ENCODE results near the gene GOSR2.

The GOSR2 gene

GRCh38 chr17:46968224-46968834, 45.4 kb downstream of the GOSR2 start:
- TF ChIP-seq YY1 (IDR thresholded peaks at IDR 0.05; ENCODE audit: insufficient read depth, insufficient read length) (no peak), SUZ12 (IDR thresholded peaks at IDR 0.05; ENCODE audit: extremely low read depth, insufficient read depth, insufficient read length) (no peak), ZNF274 (IDR thresholded peaks at IDR 0.05; ENCODE audit: low read depth, low read length) (no peak)
- no peak for DNase-seq (ENCODE audit: low read depth, low spot score)
- Histone ChIP-seq H3K27me3 (ENCODE audit: insufficient read depth, insufficient read length) (no peaks in the 10 kb centered on the region), H3K36me3 (ENCODE audit: insufficient read depth, insufficient read length, low read length) (peaks cover 13% of the 10 kb centered on the region), H3K4me3 (ENCODE audit: insufficient read length, low read depth) (no peak overlapping the region), H3K9me3 (ENCODE audit: insufficient read depth, low read length) (no peaks in the 10 kb centered on the region), H3K4me1 (ENCODE audit: insufficient read depth, insufficient read length) (no peaks in the 10 kb centered on the region), H3K9ac (ENCODE audit: insufficient read length, low read depth) (no peak overlapping the region)

DNA sequence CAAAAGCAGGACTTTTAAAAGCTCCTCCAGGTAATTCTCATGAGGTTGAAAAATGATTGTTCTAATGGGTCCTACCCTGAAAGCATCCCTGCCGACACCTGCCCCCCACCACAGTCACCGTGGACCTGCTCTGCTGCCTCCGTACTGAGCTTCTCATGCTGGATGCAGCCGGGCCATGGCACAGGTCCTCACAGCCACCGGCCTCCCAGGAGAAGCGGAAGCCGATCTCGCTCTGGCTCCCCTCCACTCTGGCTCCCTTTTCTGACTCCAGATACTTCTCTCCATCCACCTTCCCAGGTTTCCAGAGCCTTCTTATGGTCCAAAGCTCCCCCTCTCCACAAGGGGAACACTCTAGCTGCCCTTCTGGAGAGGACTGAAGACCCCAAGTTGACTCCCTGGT, 45.9 kb downstream of the GOSR2 start:
- H3K36me3 ChIP-seq (ENCODE audit: insufficient read depth, insufficient read length, low read length): peaks cover 13% of the 10 kb centered on the region
- H3K4me3 ChIP-seq (ENCODE audit: insufficient read length, low read depth): no peak overlapping the region
- no peak overlapping the region for H3K9ac ChIP-seq (ENCODE audit: insufficient read length, low read depth)
- no peaks in the 10 kb centered on the region for H3K27me3 ChIP-seq (ENCODE audit: insufficient read depth, insufficient read length)
- H3K4me1 ChIP-seq (ENCODE audit: insufficient read depth, insufficient read length): no peaks in the 10 kb centered on the region
- TF ChIP-seq YY1 (IDR thresholded peaks at IDR 0.05; ENCODE audit: insufficient read depth, insufficient read length) (no peak), SUZ12 (IDR thresholded peaks at IDR 0.05; ENCODE audit: extremely low read depth, insufficient read depth, insufficient read length) (no peak), ZNF274 (IDR thresholded peaks at IDR 0.05; ENCODE audit: low read depth, low read length) (no peak)
- no peaks in the 10 kb centered on the region for H3K9me3 ChIP-seq (ENCODE audit: insufficient read depth, low read length)
- DNase-seq (ENCODE audit: low read depth, low spot score): no peak

DNA sequence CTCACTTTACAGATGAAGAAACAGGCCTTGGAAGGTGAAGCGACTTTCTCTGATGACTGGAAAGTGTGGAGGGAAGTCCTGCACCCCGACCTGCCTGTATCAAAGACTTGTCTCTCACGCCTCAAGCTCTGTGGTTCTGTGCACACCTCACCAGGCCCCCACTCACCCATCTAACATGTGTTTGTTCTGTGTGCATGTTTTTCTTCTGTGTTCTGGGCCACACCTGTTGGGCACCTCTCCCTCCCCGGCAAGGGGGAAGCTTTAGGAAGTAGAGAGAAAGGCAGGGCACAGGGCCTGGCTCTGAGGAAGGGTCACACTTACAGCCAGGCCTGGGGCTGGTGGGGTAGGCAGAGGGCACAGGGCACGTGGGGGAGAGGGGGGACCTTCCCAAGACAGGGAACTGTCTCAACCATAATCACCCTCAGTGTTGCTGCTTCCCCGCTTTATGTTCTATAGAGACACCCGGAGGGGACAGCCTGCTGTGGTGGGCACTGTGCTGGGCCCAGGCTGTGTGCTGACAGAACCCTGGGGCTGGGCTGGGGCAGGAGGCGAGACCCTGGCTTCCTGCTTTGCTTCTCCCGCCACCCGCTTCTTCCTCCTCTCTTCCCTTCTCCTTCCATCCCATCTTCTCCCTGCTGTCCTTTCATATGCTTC, 48.8 kb downstream of the GOSR2 start:
- DNase-seq (ENCODE audit: low read depth, low spot score): no peak
- Histone ChIP-seq H3K9ac (ENCODE audit: insufficient read length, low read depth) (no peak overlapping the region), H3K36me3 (ENCODE audit: insufficient read depth, insufficient read length, low read length) (peaks cover 9% of the 10 kb centered on the region), H3K27me3 (ENCODE audit: insufficient read depth, insufficient read length) (no peaks in the 10 kb centered on the region), H3K4me3 (ENCODE audit: insufficient read length, low read depth) (no peak overlapping the region), H3K9me3 (ENCODE audit: insufficient read depth, low read length) (no peaks in the 10 kb centered on the region), H3K4me1 (ENCODE audit: insufficient read depth, insufficient read length) (peaks cover 7% of the 10 kb centered on the region)
- TF ChIP-seq ZNF274 (IDR thresholded peaks at IDR 0.05; ENCODE audit: low read depth, low read length) (no peak), YY1 (IDR thresholded peaks at IDR 0.05; ENCODE audit: insufficient read depth, insufficient read length) (no peak), SUZ12 (IDR thresholded peaks at IDR 0.05; ENCODE audit: extremely low read depth, insufficient read depth, insufficient read length) (no peak)

- Histone ChIP-seq H3K9me3 (ENCODE audit: insufficient read depth, low read length) (no peaks in the 10 kb centered on the region), H3K4me1 (ENCODE audit: insufficient read depth, insufficient read length) (peaks cover 7% of the 10 kb centered on the region), H3K9ac (ENCODE audit: insufficient read length, low read depth) (no peak overlapping the region), H3K27me3 (ENCODE audit: insufficient read depth, insufficient read length) (no peaks in the 10 kb centered on the region), H3K4me3 (ENCODE audit: insufficient read length, low read depth) (no peak overlapping the region), H3K36me3 (ENCODE audit: insufficient read depth, insufficient read length, low read length) (peaks cover 9% of the 10 kb centered on the region)
- no peak for DNase-seq (ENCODE audit: low read depth, low spot score)
- TF ChIP-seq ZNF274 (IDR thresholded peaks at IDR 0.05; ENCODE audit: low read depth, low read length) (no peak), SUZ12 (IDR thresholded peaks at IDR 0.05; ENCODE audit: extremely low read depth, insufficient read depth, insufficient read length) (no peak), YY1 (IDR thresholded peaks at IDR 0.05; ENCODE audit: insufficient read depth, insufficient read length) (no peak)
These were observed 49.4 kb downstream of the GOSR2 start for GRCh38 chr17:46972346-46972745.

GRCh38 chr17:46974086-46974485, 51.1 kb downstream of the GOSR2 start:
- peaks cover 13% of the 10 kb centered on the region for H3K27me3 ChIP-seq (ENCODE audit: insufficient read depth, insufficient read length)
- peaks cover 3% of the 10 kb centered on the region for H3K36me3 ChIP-seq (ENCODE audit: insufficient read depth, insufficient read length, low read length)
- TF ChIP-seq YY1 (IDR thresholded peaks at IDR 0.05; ENCODE audit: insufficient read depth, insufficient read length) (no peak), SUZ12 (IDR thresholded peaks at IDR 0.05; ENCODE audit: extremely low read depth, insufficient read depth, insufficient read length) (no peak), ZNF274 (IDR thresholded peaks at IDR 0.05; ENCODE audit: low read depth, low read length) (no peak)
- DNase-seq (ENCODE audit: low read depth, low spot score): no peak
- H3K9ac ChIP-seq (ENCODE audit: insufficient read length, low read depth): no peak overlapping the region
- peaks cover 7% of the 10 kb centered on the region for H3K4me1 ChIP-seq (ENCODE audit: insufficient read depth, insufficient read length)
- no peaks in the 10 kb centered on the region for H3K9me3 ChIP-seq (ENCODE audit: insufficient read depth, low read length)
- no peak overlapping the region for H3K4me3 ChIP-seq (ENCODE audit: insufficient read length, low read depth)

- DNase-seq (ENCODE audit: low read depth, low spot score): no peak
- H3K27me3 ChIP-seq (ENCODE audit: insufficient read depth, insufficient read length): peaks cover 16% of the 10 kb centered on the region
- H3K9me3 ChIP-seq (ENCODE audit: insufficient read depth, low read length): no peaks in the 10 kb centered on the region
- TF ChIP-seq SUZ12 (IDR thresholded peaks at IDR 0.05; ENCODE audit: extremely low read depth, insufficient read depth, insufficient read length) (no peak), YY1 (IDR thresholded peaks at IDR 0.05; ENCODE audit: insufficient read depth, insufficient read length) (no peak), ZNF274 (IDR thresholded peaks at IDR 0.05; ENCODE audit: low read depth, low read length) (no peak)
- H3K4me3 ChIP-seq (ENCODE audit: insufficient read length, low read depth): no peak overlapping the region
- H3K9ac ChIP-seq (ENCODE audit: insufficient read length, low read depth): no peak overlapping the region
- H3K36me3 ChIP-seq (ENCODE audit: insufficient read depth, insufficient read length, low read length): no peaks in the 10 kb centered on the region
- peaks cover 7% of the 10 kb centered on the region for H3K4me1 ChIP-seq (ENCODE audit: insufficient read depth, insufficient read length)
These were observed 52.3 kb downstream of the GOSR2 start for GRCh38 chr17:46975287-46975686.

DNA sequence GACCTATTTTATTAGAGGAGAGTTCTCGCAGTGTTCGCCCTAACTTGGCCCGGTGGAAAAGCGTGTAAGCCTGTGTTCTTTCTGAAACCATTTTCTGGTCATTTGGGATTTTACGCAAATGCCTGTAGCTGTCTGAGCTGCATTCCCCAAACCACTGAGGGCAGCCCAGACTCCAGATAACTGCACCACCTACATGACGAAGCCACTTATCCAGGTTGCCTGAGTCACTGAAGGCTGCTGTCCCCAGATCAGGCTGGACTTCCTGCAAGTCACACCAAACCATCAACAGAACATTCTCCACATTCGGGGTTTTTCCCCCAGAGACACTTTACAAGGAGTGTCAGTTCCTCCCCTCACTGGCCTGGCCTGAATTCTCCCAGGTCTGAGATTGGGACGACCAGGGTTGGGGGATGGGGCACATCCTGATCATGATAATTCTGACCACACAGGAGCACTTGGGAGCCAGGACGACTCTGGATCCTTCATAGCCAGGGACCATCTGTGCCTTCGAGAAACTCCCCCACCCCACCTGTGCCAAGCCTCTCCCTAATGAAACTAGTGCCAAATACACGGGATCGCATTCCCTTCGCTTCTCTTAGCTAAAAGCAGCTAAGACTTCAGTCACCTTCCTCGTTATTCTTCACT, 53.8 kb downstream of the GOSR2 start:
- DNase-seq (ENCODE audit: low read depth, low spot score): no peak
- no peak for TF ChIP-seq YY1 (IDR thresholded peaks at IDR 0.05; ENCODE audit: insufficient read depth, insufficient read length)
- TF ChIP-seq ZNF274 (IDR thresholded peaks at IDR 0.05; ENCODE audit: low read depth, low read length): no peak
- no peak for TF ChIP-seq SUZ12 (IDR thresholded peaks at IDR 0.05; ENCODE audit: extremely low read depth, insufficient read depth, insufficient read length)
- peaks cover 12% of the 10 kb centered on the region for H3K4me1 ChIP-seq (ENCODE audit: insufficient read depth, insufficient read length)
- no peak overlapping the region for H3K4me3 ChIP-seq (ENCODE audit: insufficient read length, low read depth)
- H3K27me3 ChIP-seq (ENCODE audit: insufficient read depth, insufficient read length): peaks cover 16% of the 10 kb centered on the region
- no peak overlapping the region for H3K9ac ChIP-seq (ENCODE audit: insufficient read length, low read depth)
- no peaks in the 10 kb centered on the region for H3K9me3 ChIP-seq (ENCODE audit: insufficient read depth, low read length)
- H3K36me3 ChIP-seq (ENCODE audit: insufficient read depth, insufficient read length, low read length): no peaks in the 10 kb centered on the region
